ENCODE data around the gene TNFSF18. TPM values are rescaled to one million over a fixed set of nuclear protein-coding genes. Genes with fewer than 3 reads are reported as not detected.

TNFSF18 gene, protein sequence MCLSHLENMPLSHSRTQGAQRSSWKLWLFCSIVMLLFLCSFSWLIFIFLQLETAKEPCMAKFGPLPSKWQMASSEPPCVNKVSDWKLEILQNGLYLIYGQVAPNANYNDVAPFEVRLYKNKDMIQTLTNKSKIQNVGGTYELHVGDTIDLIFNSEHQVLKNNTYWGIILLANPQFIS
- 0.63 TPM for total RNA-seq

GRCh38 chr1:173050865-173051264 is at the start of gene TNFSF18:
Gene TNFSF18, minus strand, starts transcription at chr1:173050941. Its CDS starts 45 bp downstream, at chr1:173050896.

Other genes with a start within 250 kb of the TNFSF18 start
- 1.9 TPM for gene TNFSF4, start 156.4 kb upstream of the TNFSF18 start, total RNA-seq

Data from parietal lobe (tissue), 1 donor.